Measurements from ENCODE around the gene LCN2.

The LCN2 gene

DNA sequence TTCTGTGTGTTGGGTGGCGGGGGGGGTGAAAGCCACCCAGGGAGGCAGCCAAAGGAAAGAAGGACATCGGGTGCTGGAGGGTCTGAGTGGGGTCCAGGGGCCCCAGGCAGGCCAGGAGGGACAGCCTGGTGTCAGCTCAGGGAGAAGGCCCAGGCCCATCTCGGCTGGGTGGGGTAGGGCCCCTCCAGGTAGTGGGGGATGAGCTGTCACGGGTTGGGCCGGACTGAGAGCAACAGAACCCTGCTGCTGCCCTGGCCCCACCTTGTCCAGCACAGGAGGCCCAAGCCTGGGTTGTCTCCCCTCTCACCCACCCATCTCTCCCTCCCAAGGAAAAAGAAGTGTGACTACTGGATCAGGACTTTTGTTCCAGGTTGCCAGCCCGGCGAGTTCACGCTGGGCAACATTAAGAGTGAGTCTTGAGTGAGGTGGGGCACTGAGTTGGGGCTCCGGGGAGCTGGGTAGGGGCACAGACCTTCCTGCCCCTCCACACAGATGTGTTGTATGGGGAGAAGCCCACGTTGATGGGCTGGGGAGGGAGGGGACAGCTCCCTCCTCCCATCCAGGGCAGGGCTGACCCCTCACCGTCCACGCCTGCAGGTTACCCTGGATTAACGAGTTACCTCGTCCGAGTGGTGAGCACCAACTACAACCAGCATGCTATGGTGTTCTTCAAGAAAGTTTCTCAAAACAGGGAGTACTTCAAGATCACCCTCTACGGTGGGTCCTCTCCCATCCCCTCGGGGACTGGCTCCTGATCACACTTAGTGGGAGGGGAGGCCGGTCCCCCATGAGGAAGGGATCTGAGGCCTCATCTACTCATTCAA lies 2.3 kb downstream of the LCN2 start:
- DNase-seq: no peak

DNA sequence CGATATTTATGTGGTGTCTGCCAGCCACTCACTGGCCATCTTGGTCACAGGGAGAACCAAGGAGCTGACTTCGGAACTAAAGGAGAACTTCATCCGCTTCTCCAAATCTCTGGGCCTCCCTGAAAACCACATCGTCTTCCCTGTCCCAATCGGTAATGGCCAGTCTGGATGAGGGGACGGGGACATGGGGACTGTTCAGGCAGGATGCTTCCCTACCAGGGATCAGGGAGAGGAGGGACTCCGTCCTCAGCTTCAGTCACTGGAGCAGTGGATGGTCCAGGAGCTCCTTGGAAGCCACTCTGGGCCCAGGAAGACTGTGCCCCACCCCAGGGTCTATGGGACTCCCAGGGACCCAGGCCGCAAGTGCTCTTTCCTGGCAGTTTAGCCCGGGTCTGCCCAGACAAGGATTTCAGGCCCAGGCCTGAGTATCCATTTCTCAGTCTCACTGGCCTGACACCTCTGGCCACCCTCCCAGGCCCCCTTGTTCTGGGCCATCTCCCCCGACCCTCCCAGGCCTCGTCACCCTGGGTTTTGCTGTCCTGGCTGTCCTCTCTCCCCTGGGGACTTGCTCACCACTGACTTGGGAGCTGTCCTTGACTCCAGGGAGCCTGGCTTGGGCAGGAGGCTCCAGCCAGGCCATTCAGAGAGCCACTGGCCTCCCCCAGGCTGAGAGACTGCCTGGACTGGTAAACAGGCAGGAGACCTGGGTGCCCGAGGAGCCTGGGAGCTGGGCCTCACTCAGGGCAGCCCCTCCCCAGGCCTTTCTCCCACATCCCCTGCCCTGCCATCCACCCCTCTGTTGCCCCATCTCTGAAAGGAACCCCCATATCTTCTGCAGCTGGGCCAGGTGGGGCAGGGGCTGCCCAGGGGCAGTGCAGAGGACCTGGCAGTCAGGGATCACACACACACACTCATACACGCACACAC lies 3.1 kb downstream of the LCN2 start:
- no peak for DNase-seq

DNA sequence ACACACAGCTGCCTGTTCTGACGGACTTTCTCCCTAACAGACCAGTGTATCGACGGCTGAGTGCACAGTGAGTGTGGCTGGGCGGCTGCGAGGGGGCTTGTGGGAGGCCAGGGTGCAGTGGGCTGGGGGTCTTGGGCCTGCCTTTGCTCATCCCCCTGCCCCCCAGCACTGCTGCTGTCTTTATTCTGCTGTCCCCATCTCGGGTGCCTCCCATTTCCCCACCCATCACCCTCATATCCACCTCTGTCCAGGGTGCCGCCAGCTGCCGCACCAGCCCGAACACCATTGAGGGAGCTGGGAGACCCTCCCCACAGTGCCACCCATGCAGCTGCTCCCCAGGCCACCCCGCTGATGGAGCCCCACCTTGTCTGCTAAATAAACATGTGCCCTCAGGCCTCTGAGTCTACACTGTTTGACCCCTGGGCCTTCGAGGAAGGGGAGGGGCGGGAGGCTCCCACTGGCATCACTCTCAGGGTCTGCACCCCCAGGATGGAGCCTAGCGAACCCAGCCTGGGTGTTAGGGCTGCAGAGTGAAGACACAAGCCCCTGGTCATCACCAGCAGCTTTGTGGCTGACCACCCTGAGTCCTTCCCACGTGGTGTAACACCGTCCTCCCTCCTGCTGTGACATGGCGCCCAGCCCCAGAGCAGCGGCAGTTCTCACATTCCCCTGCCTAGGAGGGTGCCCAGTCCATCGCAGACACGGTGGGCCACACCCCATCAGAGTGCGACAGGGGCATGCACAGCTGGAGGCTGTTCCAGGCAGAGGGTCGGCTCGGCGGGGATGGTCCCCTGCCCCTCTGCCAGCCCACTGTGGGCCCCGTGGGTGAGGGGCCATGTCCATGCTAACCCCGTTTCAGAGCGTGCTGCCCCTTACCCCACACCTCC lies 4.0 kb downstream of the LCN2 start:
- no peak for DNase-seq

DNA sequence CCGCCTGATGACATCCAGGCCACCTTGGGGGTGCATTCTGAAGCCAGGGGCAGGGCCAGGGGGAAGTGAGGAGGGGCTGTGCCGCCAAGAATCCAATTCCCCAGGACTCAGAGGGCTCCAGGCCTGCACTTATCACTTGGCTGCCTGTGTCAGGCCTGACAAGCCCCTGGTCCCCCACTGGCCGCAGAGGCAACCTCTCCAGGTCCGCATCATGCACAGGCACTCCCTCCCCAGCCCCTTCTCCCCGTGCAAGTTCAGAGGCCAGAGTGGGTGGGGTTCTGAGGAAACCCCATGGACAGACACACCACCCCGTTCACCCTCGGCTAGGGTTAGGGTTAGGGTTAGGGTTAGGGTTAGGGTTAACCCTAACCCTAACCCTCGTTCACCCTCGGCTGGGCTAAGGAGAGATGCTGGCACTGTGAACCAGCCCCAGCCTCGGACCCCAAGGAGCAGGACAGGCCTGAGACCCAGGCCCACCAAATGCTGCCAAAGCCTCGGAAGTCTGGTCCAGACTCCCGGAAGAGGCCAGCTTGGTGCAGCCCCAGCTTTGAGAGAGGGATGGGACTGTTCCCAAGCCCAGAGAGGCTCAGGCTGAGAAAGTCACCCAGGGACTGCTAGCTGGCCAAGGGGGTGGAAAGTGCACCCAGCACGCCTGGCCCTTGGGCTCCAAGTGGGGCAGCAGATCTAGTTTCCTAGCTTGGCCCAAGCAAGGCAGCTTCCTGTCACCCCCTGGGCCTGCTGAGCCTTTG lies 4.9 kb downstream of the LCN2 start:
- DNase-seq: no peak

DNA sequence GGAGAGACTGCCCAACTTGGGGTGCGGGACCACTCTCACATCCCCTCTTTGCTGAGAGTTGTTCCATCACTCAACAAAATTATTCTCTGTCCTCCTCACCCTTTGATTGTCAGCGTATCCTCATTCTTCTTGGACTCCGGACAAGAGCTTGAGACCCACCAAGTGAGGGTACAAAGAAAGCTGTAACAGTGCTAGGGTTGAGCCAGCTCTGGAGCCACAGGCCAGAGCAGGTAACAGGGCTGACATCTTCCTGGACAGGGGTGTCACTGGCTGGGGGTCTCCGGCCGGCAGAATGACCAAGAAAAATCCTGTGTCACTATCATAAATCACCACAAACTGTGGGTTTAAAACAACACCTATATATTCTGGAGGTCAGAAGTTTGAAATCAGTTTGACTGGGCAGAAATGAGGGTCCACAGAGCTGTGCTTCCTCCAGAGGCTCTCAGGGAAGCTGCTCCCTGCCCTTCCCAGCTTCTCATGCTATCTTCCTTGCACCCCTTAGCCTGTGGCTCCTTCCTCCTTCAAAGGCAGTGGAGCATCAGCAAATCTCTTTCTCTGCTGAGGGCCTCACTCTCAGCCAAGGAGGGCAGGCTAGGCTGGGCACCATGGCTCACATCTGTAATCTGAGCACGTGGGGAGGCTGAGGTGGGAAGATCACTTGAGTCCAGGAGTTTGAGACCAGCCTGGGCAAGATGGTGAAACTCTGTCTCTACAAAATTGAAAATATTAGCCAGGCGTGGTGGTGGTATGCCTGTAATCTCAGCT lies 6.7 kb downstream of the LCN2 start:
- no peak for DNase-seq

DNA sequence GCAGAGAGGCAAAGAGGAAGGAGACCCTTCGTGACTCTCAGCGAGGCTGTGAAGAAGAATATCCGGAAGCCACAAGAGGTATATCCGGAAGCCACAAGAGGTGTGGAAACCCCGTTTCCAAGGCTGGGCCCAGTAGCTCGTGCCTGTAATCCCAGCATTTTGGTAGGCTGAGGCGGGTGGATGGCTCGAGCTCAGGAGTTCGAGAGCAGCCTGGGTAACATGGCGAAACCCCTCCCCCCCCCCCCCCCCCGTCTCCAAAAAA lies 10.2 kb downstream of the LCN2 start:
- DNase-seq: peak; percentile 62 to 75

DNA sequence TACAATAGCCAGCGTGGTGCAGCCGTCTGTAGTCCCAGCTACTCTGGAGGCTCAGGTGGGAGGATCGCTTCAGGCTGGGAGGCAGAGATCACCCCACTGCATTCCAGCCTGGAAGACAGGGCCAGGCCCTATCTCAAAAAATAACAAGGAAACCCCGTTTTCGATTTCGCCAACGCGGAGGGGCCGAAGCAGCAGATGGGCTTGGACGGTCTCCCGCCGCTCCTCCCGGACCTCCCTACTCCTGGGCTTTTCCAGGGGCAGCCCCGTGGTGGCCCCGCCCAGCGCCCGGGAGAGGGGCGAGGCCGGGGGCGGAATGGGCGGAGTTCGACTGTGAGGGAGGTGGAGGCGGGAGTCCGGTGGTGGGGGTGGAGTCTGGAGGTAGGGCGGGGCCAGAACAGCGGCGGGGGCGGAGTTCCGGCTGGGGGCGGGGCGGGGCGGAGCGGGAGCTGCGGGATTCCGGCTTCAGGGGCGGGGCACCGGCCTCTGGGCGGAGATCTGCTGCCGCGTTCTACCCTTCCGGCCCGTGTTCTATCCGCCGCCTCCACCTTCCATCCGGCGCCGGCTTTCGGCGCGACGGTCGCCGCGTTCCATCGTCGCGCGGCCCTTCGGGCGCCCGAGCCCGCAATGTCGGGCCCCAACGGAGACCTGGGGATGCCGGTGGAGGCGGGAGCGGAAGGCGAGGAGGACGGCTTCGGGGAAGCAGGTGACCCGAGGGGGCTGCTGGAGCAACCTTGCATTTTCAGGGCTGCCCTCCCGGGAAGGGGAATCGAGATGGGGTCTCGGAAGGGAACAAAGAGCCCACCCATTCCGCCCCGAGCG lies 10.7 kb downstream of the LCN2 start, which contains the start of gene BBLN:
BBLN (plus strand) TSS at position 482 of the 819 bp plus-strand sequence; CDS start at position 625, 143 bp downstream.
- DNase-seq: peak; percentile 88 to 90

DNA sequence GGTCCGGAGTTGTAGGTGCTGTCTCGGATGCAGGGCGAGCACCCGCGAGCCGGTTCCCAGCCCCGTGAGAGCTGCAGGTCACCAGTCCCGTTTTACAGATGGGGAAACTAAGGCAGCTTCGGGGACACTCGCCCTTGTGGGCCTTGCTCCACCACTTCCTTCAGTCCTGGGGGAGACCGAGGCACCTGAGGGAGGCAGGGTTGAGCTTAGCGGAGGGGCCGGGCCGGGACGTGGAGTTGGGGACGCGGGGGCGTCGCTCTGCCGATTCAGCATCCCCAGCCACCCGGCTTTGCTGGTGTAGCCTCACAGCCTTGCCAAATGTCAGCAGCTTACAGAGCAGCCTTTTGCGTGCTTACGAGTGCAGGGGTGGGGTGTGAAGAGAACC lies 11.3 kb downstream of the LCN2 start:
- DNase-seq: no peak

DNA sequence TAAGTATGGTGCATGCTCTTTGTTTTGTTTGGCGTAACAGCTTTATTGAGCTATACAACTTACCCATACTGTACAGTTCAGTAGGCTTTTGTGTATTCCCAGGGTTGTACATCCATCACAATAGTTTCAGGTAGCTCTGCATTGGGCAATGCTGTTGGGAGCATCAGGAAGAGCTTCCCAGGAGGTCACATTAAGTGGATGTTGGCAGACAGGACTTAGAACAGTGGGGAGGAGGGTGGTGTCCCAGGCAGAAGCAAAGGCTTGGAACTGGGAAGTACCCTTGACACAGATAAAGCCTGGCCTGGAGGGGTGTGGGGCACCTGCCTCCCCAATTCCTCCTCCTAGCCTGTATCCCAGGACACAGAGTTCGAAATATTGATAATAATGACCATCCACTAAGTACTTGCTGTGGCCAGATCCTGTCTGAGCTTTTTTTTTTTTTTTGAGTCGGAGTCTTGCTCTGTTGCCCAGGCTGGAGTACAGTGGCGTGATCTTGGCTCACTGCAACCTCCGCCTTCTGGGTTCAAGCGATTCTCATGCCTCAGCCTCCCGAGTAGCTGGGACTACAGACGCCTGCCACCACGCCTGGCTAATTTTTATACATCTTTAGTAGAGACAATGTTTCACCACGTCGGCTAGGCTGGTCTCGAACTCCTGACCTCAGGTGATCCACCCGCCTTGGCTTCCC lies 12.1 kb downstream of the LCN2 start:
- DNase-seq: no peak

DNA sequence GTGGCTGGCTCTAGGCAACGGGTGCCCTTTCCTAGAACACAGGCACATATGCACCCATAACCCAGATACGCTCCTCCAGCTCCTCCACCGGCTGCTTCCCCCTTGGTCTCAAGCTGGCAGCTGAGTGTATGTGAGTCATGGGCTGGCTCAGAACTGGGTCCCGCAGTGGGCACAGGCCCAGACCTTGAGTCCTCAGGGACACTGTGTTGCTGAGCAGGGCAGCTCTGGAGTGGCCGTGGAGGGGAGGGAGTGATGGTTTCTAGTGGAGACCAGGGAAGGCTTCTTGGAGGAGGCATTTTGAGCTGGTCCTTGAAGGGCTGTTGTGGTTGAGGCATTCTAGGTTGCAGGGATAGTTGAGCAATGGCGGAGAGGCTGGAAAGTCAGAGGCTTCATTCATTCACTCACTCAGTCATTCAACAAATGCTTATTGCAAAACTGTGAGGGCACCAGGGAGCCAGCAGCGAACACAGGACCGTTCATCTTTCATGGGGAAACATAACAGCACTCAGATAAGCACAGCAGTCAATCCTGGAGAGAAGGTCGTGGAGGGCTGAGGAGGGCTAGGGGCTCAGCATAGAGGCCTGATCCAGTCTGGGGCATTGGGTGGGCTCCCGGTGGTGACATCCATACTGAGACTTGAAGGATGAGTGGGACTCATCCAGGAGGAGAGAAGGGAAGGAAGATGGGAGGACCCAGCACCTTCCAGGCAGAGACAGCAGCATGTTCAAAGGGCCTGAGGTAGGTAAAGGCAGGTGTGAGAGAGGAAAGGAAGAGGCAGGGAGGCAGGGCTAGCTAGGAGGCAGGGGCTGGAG lies 13.2 kb downstream of the LCN2 start:
- no peak for DNase-seq

DNA sequence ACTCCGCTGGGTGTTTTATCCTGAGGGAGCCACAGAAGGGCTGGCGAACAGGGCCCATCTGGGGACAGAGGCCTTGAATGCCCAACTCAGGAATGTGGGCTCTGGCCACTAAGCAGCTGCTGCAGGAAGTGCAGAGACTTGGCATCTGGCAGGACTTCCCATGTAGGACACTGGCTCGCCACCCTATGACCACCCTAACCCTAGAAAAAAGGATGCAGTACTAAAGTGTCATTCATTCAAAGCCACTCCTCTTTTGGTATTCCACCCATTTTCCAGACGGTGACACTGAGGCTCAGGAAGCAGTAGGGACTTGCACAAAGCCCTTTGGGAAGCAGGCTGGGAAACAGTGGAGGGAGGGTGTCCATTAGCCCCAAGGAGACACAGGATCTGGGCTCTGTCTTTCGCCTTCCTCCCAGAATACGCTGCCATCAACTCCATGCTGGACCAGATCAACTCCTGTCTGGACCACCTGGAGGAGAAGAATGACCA lies 13.8 kb downstream of the LCN2 start:
- DNase-seq: no peak

DNA sequence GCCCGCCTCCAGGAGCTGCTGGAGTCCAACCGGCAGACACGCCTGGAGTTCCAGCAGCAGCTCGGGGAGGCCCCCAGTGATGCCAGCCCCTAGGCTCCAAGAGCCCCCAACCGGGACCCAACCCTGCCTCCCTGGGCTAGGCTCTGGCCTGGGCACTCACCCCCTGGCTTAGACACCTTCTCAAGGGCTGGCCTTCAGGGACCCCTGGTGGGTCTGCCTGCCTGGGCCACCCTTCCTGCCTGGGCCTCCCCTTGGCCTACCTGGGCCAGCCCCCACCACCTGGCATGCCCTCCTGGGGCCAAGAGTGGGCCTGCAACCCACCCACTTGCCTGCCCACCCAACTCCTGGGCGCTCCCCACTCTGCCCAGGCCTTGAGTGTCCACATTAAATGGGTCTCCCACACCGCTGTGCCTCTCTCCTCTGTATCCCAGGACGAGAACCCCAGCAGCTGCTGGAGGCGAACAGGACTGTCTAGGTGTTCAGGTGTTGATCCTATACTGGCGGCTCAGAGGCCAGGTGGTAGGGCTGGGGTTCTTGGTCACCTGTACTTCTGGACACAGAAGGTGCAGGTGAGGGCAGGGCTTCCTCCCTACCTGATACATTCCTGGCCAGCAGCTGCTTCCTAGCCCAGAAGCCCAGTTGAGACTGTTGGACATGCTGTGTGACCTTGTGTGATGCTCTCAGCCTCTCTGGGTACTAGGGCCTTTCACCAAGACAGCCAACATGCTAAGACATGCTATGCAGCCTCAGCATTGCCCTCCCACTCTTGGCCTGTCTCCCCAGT lies 14.5 kb downstream of the LCN2 start:
- DNase-seq: no peak

DNA sequence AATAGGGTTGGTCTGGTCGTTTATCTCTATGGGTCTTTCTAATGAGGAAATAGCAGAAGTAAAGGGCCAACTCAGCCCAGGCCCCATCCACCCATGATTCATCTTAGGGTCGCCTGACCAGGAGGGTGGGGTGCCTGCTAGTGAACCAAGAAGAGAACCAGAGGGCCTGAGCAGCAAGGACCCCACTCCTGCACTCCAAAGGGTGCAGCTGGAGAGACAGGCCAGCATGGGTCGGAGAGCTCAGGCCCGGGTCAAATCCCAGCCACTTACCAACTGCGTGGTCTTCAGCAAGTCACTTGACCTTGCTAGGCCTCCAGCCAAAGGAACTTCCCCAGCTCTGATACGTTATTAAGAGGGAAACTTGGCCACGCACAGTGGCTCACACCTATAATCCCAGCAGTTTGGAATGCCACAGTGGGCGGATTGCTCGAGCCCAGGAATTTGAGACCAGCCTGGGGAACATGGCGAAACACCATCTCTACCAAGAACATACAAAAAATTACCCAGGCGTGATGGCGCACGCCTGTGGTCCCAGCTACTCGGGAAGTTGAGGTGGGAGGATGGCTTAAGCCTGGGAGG lies 15.1 kb downstream of the LCN2 start:
- no peak for DNase-seq

DNA sequence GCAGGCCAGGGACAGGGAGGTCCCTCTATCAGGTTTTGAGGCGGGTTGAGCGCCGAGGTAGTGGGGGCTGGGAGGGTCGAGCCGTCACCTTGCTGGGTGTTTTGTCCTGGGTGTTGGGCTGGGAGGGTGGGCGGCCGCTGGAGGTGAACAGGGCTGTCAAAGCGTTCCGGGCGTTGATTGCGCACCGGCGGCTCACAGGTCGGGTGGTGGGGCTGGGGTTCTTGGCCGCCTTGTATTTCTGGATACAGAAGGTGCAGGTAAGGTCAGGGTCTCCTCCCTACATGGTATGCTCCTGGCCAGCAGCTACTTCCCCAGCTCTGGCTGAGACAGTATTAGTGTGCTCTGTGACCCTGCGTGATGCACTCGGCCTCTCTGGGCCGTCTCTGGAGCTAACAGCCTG lies 16.9 kb downstream of the LCN2 start:
- DNase-seq: no peak

DNA sequence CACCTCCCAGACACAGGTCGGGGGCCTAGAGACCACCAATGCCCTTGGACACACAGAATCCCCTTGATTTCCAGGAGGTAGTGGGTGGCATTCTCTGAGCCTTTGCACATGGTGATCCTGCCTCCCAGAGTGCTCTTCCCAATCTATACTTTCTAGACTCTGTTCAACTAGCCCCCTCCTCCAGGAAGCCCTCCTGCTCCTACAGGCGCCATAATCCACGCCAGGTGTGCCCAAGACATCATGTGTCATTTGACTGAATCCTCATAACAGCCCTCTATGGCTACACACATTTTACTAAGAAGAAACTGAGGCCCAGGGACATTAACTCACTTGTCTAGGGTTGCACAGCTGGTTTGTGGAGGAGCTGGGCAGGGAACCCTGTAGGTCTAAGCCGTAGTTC lies 18.0 kb downstream of the LCN2 start:
- no peak for DNase-seq

DNA sequence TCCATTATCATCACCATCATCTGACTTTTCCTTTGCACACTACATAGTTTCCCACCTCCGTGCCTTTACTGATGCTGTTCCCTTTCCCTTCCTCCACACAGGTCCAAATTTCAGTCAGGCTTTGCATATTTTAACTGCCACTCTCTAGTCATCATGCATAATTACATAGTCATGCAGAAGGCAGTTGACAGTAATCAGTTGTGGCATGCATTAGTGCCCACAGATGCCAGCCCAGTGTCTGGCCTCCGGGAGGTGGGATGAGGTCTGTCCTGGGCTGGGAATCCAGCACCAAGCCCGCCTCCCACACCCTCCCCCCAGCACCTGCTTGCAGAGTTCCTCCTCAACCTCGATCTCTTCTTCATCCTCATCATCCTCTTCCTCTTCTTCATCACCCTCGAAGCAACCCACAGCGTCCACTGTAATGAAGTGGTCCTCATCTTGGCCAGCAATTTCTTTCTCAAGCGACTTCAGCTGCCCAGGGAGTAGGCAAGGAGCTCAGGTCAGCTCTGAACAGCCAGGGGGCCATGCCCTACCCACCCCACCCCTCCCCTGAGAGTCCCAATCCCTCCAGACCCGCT lies 19.6 kb downstream of the LCN2 start:
- no peak for DNase-seq

DNA sequence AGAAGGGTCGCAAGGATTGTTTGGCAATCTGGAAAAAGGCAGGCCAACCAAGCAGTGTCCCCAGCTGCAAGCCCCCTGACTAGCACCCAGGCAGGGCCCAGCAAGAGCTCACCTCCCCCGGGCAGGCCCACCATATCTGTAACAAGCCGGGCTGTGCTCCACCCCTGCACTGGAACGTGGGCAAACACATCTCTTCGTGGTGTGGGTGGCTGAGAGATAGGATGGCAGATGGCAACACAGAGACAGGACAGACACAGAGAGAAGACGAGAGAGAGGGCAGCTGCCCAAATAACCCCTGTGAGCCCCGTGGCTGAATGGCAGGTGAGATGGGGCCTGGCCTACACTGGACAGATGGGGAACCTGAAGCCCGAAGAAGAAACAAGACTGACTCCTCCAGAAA lies 20.2 kb downstream of the LCN2 start:
- DNase-seq: no peak
